AML-193 (cell line): Measurements from ENCODE around the gene LIN9.

ENCODE experiments used
- DNase-seq, 2 experiments: peaks; one replicate each; lab custom pipeline; 2025; lab: John Stamatoyannopoulos, UW

The LIN9 gene

DNA sequence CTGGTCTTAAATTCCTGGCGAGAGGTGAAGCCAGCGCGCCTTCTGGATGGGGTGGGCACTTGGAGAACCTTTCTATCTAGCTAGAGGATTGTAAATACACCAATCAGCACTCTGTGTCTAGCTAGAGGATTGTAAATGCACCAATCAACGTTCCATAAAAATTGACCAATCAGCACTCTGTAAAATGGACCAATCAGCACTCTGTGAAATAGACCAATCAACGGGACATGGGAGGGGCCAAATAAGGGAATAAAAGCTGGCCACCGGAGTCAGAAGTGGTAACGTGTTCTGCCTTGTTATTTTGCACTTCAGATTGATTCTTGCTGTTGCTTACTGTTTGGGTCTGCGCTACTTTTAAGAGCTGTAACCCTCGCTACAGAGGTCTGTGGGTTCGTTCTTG lies 12.0 kb upstream of the LIN9 start:
- no peak for DNase-seq

GRCh38 chr1:226318471-226318870 lies 9.5 kb upstream of the LIN9 start:
- DNase-seq = no peak

DNA sequence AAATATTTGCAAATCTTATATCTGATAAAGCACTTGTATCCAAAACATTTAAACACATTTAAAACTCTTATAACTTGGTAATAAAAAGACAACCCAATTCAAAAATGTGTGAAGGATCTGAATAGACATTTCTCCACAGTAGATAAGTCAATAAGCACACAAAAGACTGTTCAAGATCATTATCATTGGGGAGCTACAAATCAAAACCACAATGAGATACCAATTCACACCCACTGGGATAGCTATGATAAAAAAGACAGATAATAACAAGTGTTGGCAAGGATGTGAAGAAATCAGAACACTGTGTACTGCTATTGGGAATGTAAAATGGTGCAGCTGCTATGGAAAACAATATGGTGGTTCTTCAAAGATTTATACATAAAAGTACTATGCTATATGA lies 5.1 kb upstream of the LIN9 start:
- DNase-seq = no peak

DNA sequence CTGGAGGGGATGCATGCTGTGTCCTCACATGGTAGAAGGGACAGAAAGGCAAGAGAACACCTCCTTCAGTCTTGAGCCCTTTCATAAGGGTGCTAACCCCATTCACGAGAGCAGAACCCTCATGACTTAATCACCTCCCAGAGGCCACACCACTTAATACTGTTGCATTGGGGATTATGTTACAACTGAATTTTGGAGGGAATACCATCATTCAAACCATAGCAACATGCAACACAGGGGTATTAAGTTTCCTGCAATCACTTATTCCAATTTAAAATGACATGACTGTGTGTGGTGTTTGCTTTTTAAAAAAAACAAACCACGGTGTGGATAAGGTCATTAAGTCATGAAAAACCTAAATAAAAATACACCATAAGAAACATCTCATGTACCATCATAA lies 3.1 kb upstream of the LIN9 start:
- DNase-seq = no peak

DNA sequence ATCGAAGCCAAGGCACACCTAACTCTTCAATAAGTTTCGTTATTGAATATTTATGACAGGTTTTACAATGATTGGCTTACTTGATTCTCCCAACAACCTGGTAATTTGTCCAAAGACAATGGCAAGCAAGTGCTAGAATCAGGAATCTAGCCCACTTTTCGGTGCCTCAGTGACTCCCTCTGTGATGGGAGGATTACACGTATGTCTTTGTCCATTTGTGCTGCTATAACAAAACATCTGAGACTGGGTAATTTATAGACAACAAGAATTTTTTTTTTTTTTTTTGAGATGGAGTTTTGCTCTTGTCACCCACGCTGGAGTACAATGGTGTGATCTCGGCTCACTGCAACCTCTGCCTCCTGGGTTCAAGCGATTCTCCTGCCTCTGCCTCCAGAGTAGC lies 2.4 kb upstream of the LIN9 start:
- DNase-seq = no peak

DNA sequence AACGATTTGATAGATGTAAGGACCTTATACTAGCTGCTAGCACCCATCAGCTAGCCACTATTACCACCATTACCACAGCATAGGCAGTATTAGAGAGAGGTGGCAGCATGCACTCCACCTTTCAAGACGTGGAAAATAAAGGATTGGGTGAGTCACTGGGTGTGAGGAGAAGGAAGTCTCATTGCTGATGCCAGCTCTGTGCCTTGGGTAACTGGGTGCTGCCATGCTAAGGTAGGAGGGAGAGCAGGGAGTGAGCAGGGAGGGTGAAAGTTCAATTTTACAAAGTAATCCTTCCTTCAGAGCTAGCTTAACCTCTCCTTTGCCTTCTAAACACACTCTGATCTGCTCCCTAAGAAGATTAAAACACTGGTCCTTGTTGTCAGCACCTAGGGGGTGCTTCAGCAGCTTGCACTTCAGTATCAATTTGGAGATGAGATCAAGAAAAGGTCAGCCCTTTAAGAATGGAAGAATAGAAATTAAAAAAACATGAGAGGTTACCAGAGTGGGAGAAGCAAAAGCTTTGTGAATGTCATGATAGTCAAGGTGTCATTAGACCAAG lies 1.8 kb upstream of the LIN9 start:
- peak in 1 of 2 experiments; percentile 6 for DNase-seq

GRCh38 chr1:226310245-226310540 lies 1.2 kb upstream of the LIN9 start:
- DNase-seq = no peak

DNA sequence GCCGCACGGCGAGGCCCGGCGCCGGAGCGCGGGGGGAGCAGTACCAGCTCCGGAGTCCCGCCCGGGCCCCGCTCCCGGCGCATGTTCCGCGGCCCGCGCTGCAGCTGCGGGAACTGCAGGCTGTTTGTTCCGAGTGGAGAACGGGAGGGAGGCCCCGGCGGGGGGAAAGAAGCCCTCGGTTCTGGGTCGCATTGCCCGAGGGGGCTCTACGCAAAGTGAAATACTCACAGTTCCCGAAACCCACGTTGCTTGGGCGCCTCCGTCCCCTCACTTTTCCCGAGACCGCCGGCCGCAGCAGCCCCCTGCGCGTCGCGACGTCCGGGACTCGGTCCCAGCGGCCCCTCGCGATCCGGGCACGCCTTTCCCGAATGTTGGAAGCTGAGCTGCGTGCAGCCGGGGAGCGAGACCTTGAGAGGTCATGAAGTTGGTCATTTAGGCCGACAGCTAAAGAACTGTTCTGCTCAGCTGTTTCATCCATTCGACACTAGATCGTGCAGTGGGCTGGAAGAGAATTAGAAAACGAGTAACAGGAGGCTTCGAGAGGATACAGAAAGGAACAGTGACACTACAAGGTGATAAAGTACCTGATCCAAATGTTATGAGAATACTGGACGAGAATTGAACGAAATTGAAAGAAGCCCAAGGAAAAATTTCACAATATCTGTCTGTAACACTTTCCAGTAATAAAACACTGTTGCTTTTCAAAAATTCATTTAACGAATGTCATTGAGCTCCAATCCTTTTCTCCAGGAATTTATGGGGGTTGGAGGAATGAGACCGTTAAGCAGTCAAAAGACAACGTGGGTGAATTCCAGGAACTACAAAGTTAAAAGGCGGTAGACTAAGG lies 657 bp upstream of the LIN9 start:
- DNase-seq = peak; percentile 44 to 68

DNA sequence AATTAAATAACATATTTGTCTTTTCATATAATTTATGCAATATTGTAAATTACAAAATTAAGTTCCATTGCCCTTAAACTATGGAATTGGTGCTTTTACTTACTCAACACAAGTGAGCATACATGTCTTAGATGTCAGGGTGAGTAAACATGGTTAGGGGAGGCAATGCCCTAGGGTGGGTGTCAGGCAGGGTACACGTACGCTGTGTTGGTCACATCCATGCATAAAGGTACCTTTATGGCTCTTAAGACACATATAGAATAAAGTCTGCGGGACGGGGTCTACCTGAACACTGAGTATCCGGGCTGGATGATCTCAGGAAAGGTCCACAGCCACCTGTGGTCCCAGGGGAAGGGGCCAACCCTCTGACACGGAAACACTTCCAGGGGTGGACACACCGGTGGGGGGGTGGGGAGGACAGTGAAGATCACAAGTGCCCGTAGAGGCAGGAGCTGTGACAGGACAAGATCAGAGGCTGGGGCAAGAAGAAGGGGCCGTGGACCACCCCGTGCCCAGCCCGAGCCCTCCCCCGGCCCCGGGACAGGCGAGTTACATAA lies 720 bp downstream of the LIN9 start:
- no peak for DNase-seq

DNA sequence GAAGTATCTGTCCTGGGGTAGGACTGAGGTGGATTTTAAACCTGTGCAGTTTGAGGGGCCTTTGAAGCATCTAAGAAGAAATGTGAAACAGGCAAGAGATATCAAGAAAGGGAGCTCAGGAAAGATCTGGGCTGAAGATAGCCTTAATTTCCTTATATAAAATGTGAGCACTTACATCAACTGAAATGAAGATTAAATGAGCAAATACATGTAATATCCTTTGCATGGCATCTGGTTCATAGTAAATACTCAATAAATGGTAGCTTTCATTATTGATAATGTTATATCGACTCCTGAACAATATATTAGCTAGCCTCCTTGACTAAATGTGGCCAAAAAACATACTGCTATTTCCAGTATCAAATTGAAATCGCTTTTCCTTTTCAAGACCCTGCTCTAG lies 2.5 kb downstream of the LIN9 start:
- DNase-seq = no peak

- DNase-seq = no peak
Observed at GRCh38 chr1:226305184-226305583, 3.8 kb downstream of the LIN9 start.

- no peak for DNase-seq
Observed at GRCh38 chr1:226304291-226304955, 4.5 kb downstream of the LIN9 start.

DNA sequence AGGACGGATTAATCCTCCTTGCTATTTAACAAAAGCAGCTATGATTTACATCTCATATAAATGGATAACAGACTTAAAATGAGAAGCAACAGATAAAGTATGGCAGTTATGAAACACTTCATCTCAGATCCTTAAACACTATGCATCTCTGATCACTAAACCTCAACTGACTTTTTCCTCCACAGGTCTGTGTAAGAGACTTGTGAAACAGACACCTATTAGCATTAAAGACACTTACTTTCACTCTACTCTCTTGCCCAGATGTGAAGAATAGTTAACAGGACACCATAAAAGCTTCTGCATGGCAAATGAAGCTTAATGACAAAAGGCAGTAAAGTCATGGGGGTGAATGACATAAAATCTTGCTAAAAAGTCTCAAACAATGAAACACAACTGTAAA lies 6.2 kb downstream of the LIN9 start:
- DNase-seq = no peak

- DNase-seq = no peak
Observed at GRCh38 chr1:226296911-226297310, 12.1 kb downstream of the LIN9 start.

DNA sequence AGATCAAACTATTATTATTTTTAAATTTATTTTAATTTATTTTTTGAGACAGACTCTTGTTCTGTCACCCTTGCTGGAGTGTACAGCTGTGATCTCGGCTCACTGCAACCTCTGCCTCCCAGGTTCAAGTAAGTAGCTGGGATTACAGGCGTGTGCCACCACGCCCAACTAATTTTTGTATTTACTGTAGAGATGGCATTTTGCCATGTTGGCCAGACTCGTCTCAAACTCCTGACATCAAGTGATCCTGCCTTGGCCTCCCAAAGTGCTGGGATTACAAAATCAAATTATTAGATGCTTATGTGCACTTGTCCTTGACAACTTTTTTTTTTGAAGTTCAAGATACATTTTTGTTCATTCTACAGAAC lies 15.4 kb downstream of the LIN9 start:
- no peak for DNase-seq

GRCh38 chr1:226292874-226293552 lies 16.0 kb downstream of the LIN9 start:
- DNase-seq = no peak

GRCh38 chr1:226287587-226287986 lies 21.4 kb downstream of the LIN9 start:
- no peak for DNase-seq

- no peak for DNase-seq
Observed at GRCh38 chr1:226281058-226281457, 27.9 kb downstream of the LIN9 start.

DNA sequence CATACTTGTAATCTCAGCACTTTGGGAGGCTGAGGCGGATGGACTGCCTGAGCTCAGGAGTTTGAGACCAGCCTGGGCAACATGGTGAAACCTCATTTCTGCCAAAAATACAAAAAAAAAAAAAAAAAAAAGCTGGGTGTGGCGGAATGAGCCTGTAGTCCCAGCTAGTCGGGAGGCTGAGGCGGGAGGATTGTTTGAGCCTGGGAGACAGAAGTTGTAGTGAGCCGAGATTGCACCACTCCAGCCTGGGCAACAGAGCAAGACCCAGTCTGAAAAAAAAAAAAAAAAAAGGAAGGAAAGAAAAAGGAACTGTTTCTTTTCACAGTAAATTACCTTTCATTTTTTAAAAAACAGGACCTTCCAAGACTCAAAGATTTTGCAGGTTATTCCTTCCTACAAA lies 29.5 kb downstream of the LIN9 start:
- no peak for DNase-seq

GRCh38 chr1:226277897-226278296 lies 31.1 kb downstream of the LIN9 start:
- no peak for DNase-seq

DNA sequence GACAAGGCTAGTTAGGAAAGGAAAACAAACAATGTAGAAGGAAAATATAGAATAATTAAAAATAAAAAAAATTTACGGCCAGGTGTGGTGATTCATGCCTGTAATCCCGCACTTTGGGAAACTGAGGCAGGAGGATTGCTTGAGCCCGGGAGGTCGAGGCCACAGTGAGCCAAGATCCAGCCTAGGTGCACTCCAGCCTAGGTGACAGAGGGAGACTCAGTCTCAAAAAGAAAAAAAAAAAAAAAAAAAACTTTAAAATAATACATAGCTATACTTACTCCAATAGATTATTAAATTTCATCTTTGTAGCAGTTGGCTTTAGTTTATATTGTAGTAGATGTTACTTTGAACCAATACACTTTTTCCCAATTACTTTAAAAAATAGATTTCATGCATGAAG lies 32.0 kb downstream of the LIN9 start:
- DNase-seq = no peak

DNA sequence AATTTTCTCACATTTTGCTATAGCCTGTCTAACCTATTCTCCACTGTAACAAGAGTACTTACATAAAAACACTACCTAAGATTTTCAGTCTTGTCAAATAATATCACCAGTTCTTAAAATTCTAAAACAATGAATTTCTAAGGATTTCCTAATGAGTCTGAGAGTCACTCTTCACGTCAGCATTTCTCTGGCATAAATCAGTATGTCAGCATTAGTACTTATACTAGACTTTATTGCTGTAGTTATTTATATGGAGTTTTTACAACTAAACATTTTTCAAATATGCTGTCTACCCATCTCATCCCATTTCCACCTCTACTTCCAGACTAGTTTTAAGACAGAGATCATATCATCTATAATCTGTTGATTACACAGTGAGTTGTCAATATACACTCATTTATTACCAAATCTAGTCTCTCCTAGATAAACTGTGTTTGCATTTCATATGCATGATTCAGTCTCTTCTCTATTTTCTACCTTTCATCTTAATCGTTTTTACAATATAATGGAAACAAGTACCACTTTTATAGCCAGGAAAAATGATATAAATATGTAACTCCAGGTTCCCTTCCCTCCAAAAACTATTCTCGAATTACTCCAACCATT lies 32.8 kb downstream of the LIN9 start:
- no peak for DNase-seq
